ENCODE measurements around the gene NCBP3.

The NCBP3 gene

DNA sequence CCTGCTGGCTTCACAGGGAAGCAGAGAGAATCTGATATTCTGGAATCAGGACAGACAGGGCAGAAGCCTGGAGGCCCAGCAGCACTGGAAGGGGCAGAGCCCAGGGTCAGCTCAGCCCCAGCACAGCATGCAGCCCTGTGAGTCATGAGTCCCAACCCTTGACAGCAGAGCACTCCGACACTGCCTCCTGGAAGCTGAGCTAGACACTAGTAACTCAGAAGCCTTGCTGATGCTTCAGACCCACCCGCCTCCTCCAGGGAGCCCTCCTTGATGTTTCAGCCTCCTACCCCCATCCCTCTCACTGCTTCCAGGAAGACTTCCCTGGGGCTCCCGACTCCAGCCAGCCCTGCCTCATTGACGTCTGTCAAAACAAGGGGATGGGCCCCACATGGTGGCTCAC lies 39.9 kb upstream of the NCBP3 start:
- H3K79me1 ChIP-seq (ENCODE audit: low read length): no peaks in the 10 kb centered on the region
- peak; percentile 68 for DNase-seq
- H3K4me1 ChIP-seq (ENCODE audit: control insufficient read depth, low read depth, low read length): no peaks in the 10 kb centered on the region
- no peaks in the 10 kb centered on the region for H3K79me2 ChIP-seq (ENCODE audit: control insufficient read depth, insufficient read depth, low read length)
- H3K27ac ChIP-seq (ENCODE audit: low read depth, low read length): no peak overlapping the region
- no peaks in the 10 kb centered on the region for H3K36me3 ChIP-seq (ENCODE audit: control insufficient read depth, insufficient read depth, low read length)
- no peak overlapping the region for H3K18ac ChIP-seq (ENCODE audit: low read length)
- H3K9ac ChIP-seq (ENCODE audit: low read length): no peak overlapping the region
- no peak overlapping the region for H2BK120ac ChIP-seq (ENCODE audit: low read depth, low read length)
- H3K23ac ChIP-seq (ENCODE audit: low read length): no peak overlapping the region
- H4K8ac ChIP-seq (ENCODE audit: low read depth, low read length): no peak overlapping the region
- peak overlapping the region; percentile 10 for H3K56ac ChIP-seq (ENCODE audit: low read length)
- no peak overlapping the region for H2BK15ac ChIP-seq (replicated peaks; ENCODE audit: low read depth)
- H3K4me3 ChIP-seq (ENCODE audit: low read length): no peak overlapping the region
- no peak overlapping the region for H3K4me2 ChIP-seq (ENCODE audit: low read length)
- no peak overlapping the region for H4K5ac ChIP-seq (ENCODE audit: low read length)
- H3K4ac ChIP-seq (ENCODE audit: low read depth, low read length): no peak overlapping the region
- no CpG with 5 or more reads among the region's 4 CpGs for WGBS (ENCODE audit: extremely low coverage, insufficient coverage, low lambda C conversion rate)
- no peak overlapping the region for H2BK5ac ChIP-seq (ENCODE audit: low read length)
- no peaks in the 10 kb centered on the region for H3K27me3 ChIP-seq (ENCODE audit: insufficient read depth, low read length, poor library complexity)
- no peak overlapping the region for H2AK5ac ChIP-seq (ENCODE audit: low read length)

GRCh38 chr17:3885271-3885670 lies 39.2 kb upstream of the NCBP3 start:
- H3K9ac ChIP-seq (ENCODE audit: low read length): no peak overlapping the region
- DNase-seq: no peak
- WGBS (ENCODE audit: extremely low coverage, insufficient coverage, low lambda C conversion rate): no CpG with 5 or more reads among the region's 14 CpGs

GRCh38 chr17:3884188-3884587 lies 38.1 kb upstream of the NCBP3 start:
- no peaks in the 10 kb centered on the region for H3K79me1 ChIP-seq (ENCODE audit: low read length)
- H4K5ac ChIP-seq (ENCODE audit: low read length): no peak overlapping the region
- H3K4ac ChIP-seq (ENCODE audit: low read depth, low read length): no peak overlapping the region
- no peaks in the 10 kb centered on the region for H3K27me3 ChIP-seq (ENCODE audit: insufficient read depth, low read length, poor library complexity)
- no peak overlapping the region for H2BK120ac ChIP-seq (ENCODE audit: low read depth, low read length)
- no peak overlapping the region for H3K9ac ChIP-seq (ENCODE audit: low read length)
- H3K79me2 ChIP-seq (ENCODE audit: control insufficient read depth, insufficient read depth, low read length): no peaks in the 10 kb centered on the region
- WGBS (ENCODE audit: extremely low coverage, insufficient coverage, low lambda C conversion rate): no CpG with 5 or more reads among the region's 12 CpGs
- H3K4me1 ChIP-seq (ENCODE audit: control insufficient read depth, low read depth, low read length): no peaks in the 10 kb centered on the region
- no peak overlapping the region for H2AK5ac ChIP-seq (ENCODE audit: low read length)
- DNase-seq: no peak
- no peaks in the 10 kb centered on the region for H3K36me3 ChIP-seq (ENCODE audit: control insufficient read depth, insufficient read depth, low read length)
- no peak overlapping the region for H3K4me3 ChIP-seq (ENCODE audit: low read length)
- H2BK15ac ChIP-seq (replicated peaks; ENCODE audit: low read depth): no peak overlapping the region
- H3K18ac ChIP-seq (ENCODE audit: low read length): no peak overlapping the region
- no peak overlapping the region for H3K56ac ChIP-seq (ENCODE audit: low read length)
- no peak overlapping the region for H3K23ac ChIP-seq (ENCODE audit: low read length)
- H4K8ac ChIP-seq (ENCODE audit: low read depth, low read length): no peak overlapping the region
- no peak overlapping the region for H2BK5ac ChIP-seq (ENCODE audit: low read length)
- H3K4me2 ChIP-seq (ENCODE audit: low read length): no peak overlapping the region
- H3K27ac ChIP-seq (ENCODE audit: low read depth, low read length): no peak overlapping the region

More at GRCh38 chr17:3885271-3885670, 39.2 kb upstream of the NCBP3 start:
- H2AK5ac ChIP-seq (ENCODE audit: low read length): no peak overlapping the region
- H3K56ac ChIP-seq (ENCODE audit: low read length): no peak overlapping the region
- no peak overlapping the region for H3K18ac ChIP-seq (ENCODE audit: low read length)
- no peak overlapping the region for H3K23ac ChIP-seq (ENCODE audit: low read length)
- H3K36me3 ChIP-seq (ENCODE audit: control insufficient read depth, insufficient read depth, low read length): no peaks in the 10 kb centered on the region
- H3K79me2 ChIP-seq (ENCODE audit: control insufficient read depth, insufficient read depth, low read length): no peaks in the 10 kb centered on the region
- no peak overlapping the region for H3K4me2 ChIP-seq (ENCODE audit: low read length)
- no peak overlapping the region for H3K4ac ChIP-seq (ENCODE audit: low read depth, low read length)
- no peak overlapping the region for H3K4me3 ChIP-seq (ENCODE audit: low read length)
- no peak overlapping the region for H3K27ac ChIP-seq (ENCODE audit: low read depth, low read length)
- no peak overlapping the region for H2BK120ac ChIP-seq (ENCODE audit: low read depth, low read length)
- no peak overlapping the region for H4K8ac ChIP-seq (ENCODE audit: low read depth, low read length)
- H4K5ac ChIP-seq (ENCODE audit: low read length): no peak overlapping the region
- no peak overlapping the region for H2BK5ac ChIP-seq (ENCODE audit: low read length)
- no peak overlapping the region for H2BK15ac ChIP-seq (replicated peaks; ENCODE audit: low read depth)
- H3K4me1 ChIP-seq (ENCODE audit: control insufficient read depth, low read depth, low read length): no peaks in the 10 kb centered on the region
- H3K79me1 ChIP-seq (ENCODE audit: low read length): no peaks in the 10 kb centered on the region
- H3K27me3 ChIP-seq (ENCODE audit: insufficient read depth, low read length, poor library complexity): no peaks in the 10 kb centered on the region

DNA sequence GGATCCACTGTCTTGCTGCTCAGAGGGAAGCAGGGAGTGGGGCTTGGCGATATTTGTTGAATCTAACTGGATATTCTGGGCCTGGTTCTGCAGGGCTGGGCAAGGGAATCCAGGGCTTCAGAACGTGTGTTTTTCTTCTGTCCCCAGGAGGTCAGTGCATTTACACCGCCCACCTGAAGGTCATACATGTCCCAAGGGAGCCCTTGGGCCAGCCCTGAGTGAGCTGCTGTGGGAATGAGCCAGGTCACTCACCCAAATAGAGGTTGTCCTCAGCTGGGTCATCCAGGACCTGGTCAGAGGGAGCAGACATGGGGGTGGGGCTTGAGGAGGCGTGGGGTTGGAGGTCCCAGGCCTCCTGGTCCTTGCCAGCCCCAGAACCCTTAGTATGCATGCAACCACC lies 36.2 kb upstream of the NCBP3 start:
- Histone ChIP-seq H2BK15ac (replicated peaks; ENCODE audit: low read depth) (no peak overlapping the region), H2AK5ac (ENCODE audit: low read length) (no peak overlapping the region), H3K23ac (ENCODE audit: low read length) (no peak overlapping the region), H3K4me1 (ENCODE audit: control insufficient read depth, low read depth, low read length) (no peaks in the 10 kb centered on the region), H3K56ac (ENCODE audit: low read length) (no peak overlapping the region), H3K4me2 (ENCODE audit: low read length) (no peak overlapping the region), H3K4me3 (ENCODE audit: low read length) (no peak overlapping the region), H3K36me3 (ENCODE audit: control insufficient read depth, insufficient read depth, low read length) (no peaks in the 10 kb centered on the region), H3K79me1 (ENCODE audit: low read length) (no peaks in the 10 kb centered on the region), H2BK120ac (ENCODE audit: low read depth, low read length) (no peak overlapping the region), H3K18ac (ENCODE audit: low read length) (no peak overlapping the region), H3K27ac (ENCODE audit: low read depth, low read length) (no peak overlapping the region), H3K79me2 (ENCODE audit: control insufficient read depth, insufficient read depth, low read length) (no peaks in the 10 kb centered on the region), H3K27me3 (ENCODE audit: insufficient read depth, low read length, poor library complexity) (no peaks in the 10 kb centered on the region), H3K9ac (ENCODE audit: low read length) (no peak overlapping the region), H2BK5ac (ENCODE audit: low read length) (no peak overlapping the region), H4K5ac (ENCODE audit: low read length) (no peak overlapping the region), H4K8ac (ENCODE audit: low read depth, low read length) (no peak overlapping the region), H3K4ac (ENCODE audit: low read depth, low read length) (no peak overlapping the region)
- WGBS (ENCODE audit: extremely low coverage, insufficient coverage, low lambda C conversion rate): no CpG with 5 or more reads among the region's 4 CpGs
- no peak for DNase-seq

DNA sequence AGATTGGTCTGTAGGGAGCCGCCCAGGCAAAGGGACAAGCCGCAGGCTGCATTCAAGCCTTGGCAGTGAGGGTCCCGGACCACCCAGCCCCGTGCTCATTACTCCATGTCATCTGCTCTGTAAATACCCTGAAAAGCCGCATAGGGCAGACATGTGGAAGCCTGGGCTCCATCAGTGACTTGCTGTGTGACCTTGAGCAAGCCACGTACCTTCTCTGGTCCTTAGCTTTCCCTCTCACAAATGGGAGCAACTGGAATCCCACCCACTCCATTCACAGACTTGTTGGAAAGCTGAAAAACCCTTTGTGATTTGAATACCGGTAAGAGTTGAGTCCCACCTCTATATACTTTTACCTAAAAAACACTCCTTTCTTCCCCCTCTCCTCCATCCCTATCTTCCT lies 34.9 kb upstream of the NCBP3 start:
- H2BK15ac ChIP-seq (replicated peaks; ENCODE audit: low read depth): no peak overlapping the region
- H3K36me3 ChIP-seq (ENCODE audit: control insufficient read depth, insufficient read depth, low read length): no peaks in the 10 kb centered on the region
- no peak for DNase-seq
- no peak overlapping the region for H2BK5ac ChIP-seq (ENCODE audit: low read length)
- no peaks in the 10 kb centered on the region for H3K79me1 ChIP-seq (ENCODE audit: low read length)
- no peak overlapping the region for H2AK5ac ChIP-seq (ENCODE audit: low read length)
- H3K4me3 ChIP-seq (ENCODE audit: low read length): no peak overlapping the region
- no peak overlapping the region for H3K4ac ChIP-seq (ENCODE audit: low read depth, low read length)
- H3K23ac ChIP-seq (ENCODE audit: low read length): no peak overlapping the region
- no peak overlapping the region for H2BK120ac ChIP-seq (ENCODE audit: low read depth, low read length)
- no peak overlapping the region for H4K5ac ChIP-seq (ENCODE audit: low read length)
- H3K27ac ChIP-seq (ENCODE audit: low read depth, low read length): no peak overlapping the region
- no peaks in the 10 kb centered on the region for H3K4me1 ChIP-seq (ENCODE audit: control insufficient read depth, low read depth, low read length)
- WGBS (ENCODE audit: extremely low coverage, insufficient coverage, low lambda C conversion rate): no CpG with 5 or more reads among the region's 7 CpGs
- no peaks in the 10 kb centered on the region for H3K79me2 ChIP-seq (ENCODE audit: control insufficient read depth, insufficient read depth, low read length)
- no peaks in the 10 kb centered on the region for H3K27me3 ChIP-seq (ENCODE audit: insufficient read depth, low read length, poor library complexity)
- no peak overlapping the region for H3K18ac ChIP-seq (ENCODE audit: low read length)
- H3K4me2 ChIP-seq (ENCODE audit: low read length): no peak overlapping the region
- H4K8ac ChIP-seq (ENCODE audit: low read depth, low read length): no peak overlapping the region
- H3K56ac ChIP-seq (ENCODE audit: low read length): no peak overlapping the region
- no peak overlapping the region for H3K9ac ChIP-seq (ENCODE audit: low read length)

DNA sequence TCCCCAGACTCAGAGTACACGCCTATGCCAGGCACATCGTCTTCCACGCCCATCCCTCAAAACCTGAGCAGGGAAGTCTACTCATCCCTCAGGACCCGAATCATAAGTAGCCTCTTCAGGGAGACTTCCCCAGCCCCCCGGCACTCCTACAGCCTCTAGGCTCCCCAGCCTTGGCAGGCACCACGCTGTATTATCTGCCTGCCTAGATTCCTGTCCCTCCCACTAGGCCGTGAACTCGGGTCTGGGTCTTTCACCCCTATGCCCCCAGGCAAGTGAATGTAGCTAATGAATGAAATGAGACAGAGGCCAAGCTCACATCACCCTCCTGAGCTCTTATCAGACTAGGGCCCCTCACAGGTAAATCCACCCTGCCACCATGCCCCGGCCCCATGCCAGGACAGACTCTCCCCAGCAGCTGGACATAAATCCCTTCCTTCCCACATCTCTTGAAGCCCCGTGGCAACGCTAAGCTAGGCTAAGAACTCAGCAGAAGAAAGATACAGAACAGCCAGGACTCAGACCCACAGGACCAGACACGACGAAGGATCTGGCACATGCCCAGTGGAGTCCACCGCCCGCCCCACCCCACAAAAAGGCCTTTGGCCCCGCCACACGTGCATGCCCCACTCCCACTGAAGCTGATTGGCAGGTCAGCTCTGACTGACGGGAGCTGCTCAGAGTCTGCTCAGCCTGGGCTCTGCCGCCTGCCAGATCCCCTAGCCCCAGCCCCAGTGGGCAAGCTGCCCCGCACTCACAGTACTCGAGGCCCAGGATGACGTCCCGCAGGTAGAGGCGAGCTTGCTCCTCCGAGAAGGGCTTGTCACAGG lies 33.8 kb upstream of the NCBP3 start:
- H3K27ac ChIP-seq (ENCODE audit: low read depth, low read length): no peak overlapping the region
- no peak overlapping the region for H3K4me2 ChIP-seq (ENCODE audit: low read length)
- no peaks in the 10 kb centered on the region for H3K79me2 ChIP-seq (ENCODE audit: control insufficient read depth, insufficient read depth, low read length)
- WGBS (ENCODE audit: extremely low coverage, insufficient coverage, low lambda C conversion rate): no CpG with 5 or more reads among the region's 25 CpGs
- no peak overlapping the region for H3K9ac ChIP-seq (ENCODE audit: low read length)
- no peaks in the 10 kb centered on the region for H3K36me3 ChIP-seq (ENCODE audit: control insufficient read depth, insufficient read depth, low read length)
- no peaks in the 10 kb centered on the region for H3K27me3 ChIP-seq (ENCODE audit: insufficient read depth, low read length, poor library complexity)
- no peaks in the 10 kb centered on the region for H3K79me1 ChIP-seq (ENCODE audit: low read length)
- no peaks in the 10 kb centered on the region for H3K4me1 ChIP-seq (ENCODE audit: control insufficient read depth, low read depth, low read length)
- H2BK15ac ChIP-seq (replicated peaks; ENCODE audit: low read depth): no peak overlapping the region
- H3K18ac ChIP-seq (ENCODE audit: low read length): no peak overlapping the region
- no peak overlapping the region for H3K23ac ChIP-seq (ENCODE audit: low read length)
- H2BK5ac ChIP-seq (ENCODE audit: low read length): no peak overlapping the region
- H3K4me3 ChIP-seq (ENCODE audit: low read length): no peak overlapping the region
- H4K5ac ChIP-seq (ENCODE audit: low read length): no peak overlapping the region
- DNase-seq: no peak
- no peak overlapping the region for H3K56ac ChIP-seq (ENCODE audit: low read length)
- H3K4ac ChIP-seq (ENCODE audit: low read depth, low read length): no peak overlapping the region
- no peak overlapping the region for H2AK5ac ChIP-seq (ENCODE audit: low read length)
- H4K8ac ChIP-seq (ENCODE audit: low read depth, low read length): no peak overlapping the region
- H2BK120ac ChIP-seq (ENCODE audit: low read depth, low read length): no peak overlapping the region
